Measurements from ENCODE around the gene HAUS5.
A peak's percentile ranks its signal among the peaks of the same experiment; 100 is the strongest.

HAUS5 gene

GRCh38 chr19:35608251-35608650, 4.3 kb upstream of the HAUS5 start:
- DNase-seq = no peak

GRCh38 chr19:35609851-35610353, 2.6 kb upstream of the HAUS5 start:
- DNase-seq = no peak

DNA sequence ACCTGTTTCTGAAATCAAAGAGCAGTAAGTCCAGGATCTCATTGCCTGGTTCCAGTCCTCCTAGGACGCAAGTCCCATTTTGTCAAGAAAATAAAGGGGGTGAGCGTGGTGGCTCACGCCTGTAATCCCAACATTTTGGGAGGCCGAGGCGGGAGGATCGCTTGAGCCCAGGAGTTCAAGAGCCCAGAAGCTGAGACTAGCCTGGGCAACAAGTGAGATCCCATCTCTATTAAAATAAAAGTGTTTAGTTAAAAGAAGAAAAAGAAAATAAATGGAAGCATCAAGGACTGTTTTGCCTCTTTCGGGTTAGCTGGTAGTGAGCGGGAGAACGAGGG, 344 bp upstream of the HAUS5 start:
- DNase-seq = no peak

GRCh38 chr19:35613574-35613973, 1.0 kb downstream of the HAUS5 start:
- DNase-seq = no peak

DNA sequence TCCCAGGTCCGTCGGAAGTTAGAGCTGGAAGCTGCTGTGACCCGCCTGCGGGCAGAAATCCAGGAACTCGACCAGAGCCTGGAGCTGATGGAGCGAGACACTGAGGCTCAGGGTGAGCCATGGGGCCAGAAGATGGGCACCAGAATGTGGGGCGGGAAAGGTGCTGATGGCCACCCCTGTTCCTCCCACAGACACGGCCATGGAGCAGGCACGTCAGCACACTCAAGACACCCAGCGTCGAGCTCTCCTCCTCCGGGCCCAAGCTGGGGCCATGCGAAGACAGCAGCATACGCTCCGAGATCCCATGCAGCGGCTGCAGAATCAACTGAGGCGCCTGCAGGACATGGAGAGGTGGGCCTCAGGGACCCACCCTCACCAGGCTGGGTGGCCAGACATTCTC, 2.5 kb downstream of the HAUS5 start:
- DNase-seq = no peak

GRCh38 chr19:35618857-35619256, 6.3 kb downstream of the HAUS5 start:
- no peak for DNase-seq

DNA sequence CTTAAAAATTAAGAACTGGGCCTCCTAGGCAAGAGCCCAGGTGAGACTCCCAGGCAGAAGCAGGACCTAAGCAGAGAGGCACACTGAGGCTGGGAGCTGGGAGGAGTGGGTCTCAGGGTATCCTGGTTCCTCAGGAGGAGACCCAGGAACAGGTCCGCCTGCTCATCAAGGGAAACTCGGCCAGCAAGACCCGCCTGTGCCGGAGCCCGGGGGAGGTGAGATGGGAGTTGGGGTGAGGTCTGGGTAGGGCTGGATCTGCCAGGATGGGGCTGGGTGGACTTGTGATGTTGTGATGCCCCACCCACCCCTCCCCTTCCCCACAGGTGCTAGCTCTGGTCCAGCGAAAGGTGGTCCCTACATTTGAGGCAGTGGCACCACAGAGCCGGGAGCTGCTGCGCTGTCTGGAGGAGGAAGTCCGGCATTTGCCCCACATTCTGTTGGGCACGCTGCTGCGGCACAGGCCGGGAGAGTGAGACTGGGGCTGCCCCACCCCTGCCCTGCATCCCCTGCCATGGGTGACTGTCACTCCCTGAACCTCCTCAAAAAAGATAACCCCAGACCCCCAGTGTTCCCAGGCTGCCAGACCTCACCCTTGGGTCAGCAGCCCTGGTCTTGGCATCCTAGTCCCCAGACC, 6.9 kb downstream of the HAUS5 start:
- DNase-seq = no peak

DNA sequence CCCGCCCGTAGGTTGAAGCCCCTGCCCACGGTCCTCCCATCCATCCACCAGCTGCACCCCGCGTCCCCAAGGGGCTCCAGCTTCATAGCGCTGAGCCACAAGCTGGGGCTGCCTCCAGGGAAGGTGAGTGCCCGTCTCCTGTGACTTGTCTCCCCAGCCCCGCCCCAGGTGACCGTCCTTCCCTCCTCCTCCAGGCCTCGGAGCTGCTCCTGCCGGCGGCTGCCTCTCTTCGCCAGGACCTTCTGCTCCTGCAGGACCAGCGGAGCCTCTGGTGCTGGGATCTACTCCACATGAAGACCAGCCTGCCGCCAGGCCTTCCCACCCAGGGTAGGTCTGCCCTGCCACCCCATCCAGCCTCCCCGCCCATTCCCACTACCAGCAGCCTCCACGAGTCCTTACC, 7.5 kb downstream of the HAUS5 start:
- DNase-seq = no peak

DNA sequence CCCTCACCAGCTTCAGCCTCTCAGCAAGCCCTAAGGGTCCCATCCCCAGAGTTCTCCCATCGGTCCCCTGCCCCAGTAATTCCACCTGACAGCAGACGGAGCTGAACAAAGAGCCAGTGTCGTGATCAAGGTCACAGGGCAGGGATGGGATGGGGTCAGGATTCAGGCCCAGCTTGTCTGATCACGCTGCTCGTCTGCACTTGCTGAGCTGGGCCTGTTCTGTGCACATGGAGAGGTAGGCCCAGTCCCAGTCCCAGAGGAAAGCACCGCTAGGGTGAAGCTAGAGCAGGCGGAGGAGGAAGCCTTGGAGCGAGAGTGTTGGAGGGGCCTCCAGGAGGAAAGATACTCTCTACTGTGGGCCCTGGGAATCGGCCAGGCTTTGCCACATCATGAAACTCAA, 9.2 kb downstream of the HAUS5 start:
- DNase-seq = no peak

GRCh38 chr19:35622750-35623149, 10.2 kb downstream of the HAUS5 start:
- DNase-seq = no peak

- DNase-seq = no peak
Measured at GRCh38 chr19:35623327-35624010, 10.9 kb downstream of the HAUS5 start.

- no peak for DNase-seq
Measured at GRCh38 chr19:35628264-35628564, 15.7 kb downstream of the HAUS5 start.

GRCh38 chr19:35628565-35629331, 16.2 kb downstream of the HAUS5 start, which contains the start of gene RBM42:
Gene RBM42 (plus strand): TSS chr19:35629036. CDS start chr19:35629154, 118 bp downstream.
- peak; percentile 98 for DNase-seq

- no peak for DNase-seq
Measured at GRCh38 chr19:35629332-35629633, 16.7 kb downstream of the HAUS5 start.

DNA sequence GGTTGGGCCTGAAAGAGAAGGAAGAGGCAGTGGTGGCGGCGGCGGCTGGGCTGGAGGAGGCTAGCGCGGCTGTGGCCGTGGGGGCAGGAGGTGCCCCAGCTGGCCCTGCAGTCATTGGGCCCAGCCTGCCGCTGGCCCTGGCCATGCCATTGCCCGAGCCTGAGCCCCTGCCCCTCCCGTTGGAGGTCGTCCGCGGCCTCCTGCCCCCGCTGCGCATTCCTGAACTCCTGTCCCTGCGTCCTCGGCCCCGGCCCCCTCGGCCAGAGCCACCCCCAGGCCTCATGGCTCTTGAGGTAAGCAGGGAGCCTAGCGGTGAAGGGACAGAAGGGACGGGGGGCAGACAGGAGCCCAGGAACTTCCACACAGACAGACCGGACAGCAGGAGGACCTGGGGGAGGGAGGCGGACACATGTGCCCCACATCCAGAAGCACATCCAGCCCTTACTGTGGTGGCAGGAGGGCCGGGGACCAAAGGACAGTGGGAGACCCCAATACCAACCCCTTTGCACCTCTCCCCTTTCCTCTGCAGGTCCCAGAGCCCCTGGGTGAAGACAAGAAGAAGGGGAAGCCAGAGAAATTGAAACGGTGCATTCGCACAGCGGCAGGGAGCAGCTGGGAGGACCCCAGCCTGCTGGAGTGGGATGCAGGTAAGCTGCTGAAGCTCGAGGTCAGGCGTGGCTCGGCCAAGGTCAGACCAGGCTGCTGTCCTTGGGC, 21.3 kb downstream of the HAUS5 start:
- DNase-seq = no peak

GRCh38 chr19:35636651-35637050, 24.1 kb downstream of the HAUS5 start:
- no peak for DNase-seq

DNA sequence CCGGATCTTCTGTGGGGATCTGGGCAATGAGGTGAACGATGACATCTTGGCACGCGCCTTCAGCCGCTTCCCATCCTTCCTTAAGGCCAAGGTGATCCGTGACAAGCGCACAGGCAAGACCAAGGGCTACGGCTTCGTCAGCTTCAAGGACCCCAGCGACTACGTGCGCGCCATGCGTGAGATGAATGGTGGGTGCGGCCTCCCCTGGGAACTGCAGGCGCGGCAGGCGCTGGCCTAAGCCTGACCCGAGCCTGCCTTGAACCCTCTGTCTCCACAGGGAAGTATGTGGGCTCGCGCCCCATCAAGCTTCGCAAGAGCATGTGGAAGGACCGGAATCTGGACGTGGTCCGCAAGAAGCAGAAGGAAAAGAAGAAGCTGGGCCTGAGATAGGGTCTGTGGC, 24.6 kb downstream of the HAUS5 start:
- no peak for DNase-seq

GRCh38 chr19:35639321-35639639, 26.7 kb downstream of the HAUS5 start:
- no peak for DNase-seq

- no peak for DNase-seq
Measured at GRCh38 chr19:35639863-35640262, 27.3 kb downstream of the HAUS5 start.

DNA sequence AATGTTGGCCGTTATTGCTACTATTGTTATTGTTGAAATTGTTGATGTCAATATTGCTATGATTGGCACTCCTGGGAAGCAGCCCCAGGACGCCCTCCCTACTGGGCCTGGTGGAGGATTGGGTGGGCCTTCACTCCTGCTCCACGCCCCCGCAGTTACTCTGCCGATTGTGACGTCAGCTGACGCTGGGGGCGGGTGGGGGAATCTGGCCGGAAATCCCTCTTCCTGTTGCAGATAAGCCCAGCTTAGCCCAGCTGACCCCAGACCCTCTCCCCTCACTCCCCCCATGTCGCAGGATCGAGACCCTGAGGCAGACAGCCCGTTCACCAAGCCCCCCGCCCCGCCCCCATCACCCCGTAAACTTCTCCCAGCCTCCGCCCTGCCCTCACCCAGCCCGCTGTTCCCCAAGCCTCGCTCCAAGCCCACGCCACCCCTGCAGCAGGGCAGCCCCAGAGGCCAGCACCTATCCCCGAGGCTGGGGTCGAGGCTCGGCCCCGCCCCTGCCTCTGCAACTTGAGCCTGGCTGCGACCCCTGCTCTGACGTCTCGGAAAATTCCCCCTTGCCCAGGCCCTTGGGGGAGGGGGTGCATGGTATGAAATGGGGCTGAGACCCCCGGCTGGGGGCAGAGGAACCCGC, 29.1 kb downstream of the HAUS5 start, which contains the start of gene ETV2:
ETV2 (plus strand) TSS at position 231 of the 637 bp plus-strand sequence. CDS start 716 bp downstream, outside the sequence.
- peak; percentile 59 for DNase-seq

DNA sequence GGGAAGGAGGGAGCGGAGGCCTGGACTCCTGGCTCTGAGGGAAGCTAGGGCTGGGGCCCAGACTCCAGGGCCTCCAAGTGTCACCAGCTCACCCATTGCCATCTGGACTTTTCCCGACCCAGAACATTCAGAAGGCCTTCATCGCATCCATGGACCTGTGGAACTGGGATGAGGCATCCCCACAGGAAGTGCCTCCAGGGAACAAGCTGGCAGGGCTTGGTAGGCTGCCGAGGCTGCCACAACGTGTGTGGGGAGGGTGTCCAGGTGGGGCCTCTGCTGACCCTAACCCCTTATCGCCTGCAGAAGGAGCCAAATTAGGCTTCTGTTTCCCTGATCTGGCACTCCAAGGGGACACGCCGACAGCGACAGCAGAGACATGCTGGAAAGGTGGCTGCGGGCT, 29.8 kb downstream of the HAUS5 start:
- no peak for DNase-seq

DNA sequence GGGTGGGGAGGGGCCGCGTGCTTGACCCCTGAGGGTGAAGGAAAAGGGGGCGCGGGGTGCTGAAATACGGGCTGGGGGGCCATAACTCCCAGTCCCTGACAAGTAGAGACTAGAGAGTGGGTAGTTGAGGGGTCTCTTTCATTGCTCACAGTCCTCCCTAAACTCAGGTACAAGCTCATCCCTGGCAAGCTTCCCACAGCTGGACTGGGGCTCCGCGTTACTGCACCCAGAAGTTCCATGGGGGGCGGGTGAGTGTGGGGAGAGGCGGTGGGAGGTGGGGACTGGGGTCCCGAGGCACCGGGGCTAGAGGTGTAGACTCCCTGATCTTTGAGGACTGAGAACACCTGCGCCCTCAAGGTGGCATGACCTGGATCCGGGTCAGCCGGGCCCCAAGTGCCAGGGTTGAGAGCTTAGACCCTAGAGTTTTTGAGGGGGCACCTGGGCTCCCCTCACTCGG, 30.3 kb downstream of the HAUS5 start:
- DNase-seq = no peak

Data from right hindlimb (tissue), 1 donor.